HG02763 (cell line): ENCODE measurements around the gene MTFMT.
"Not testable (repeated sequence)": the region's sequence is repeated elsewhere in the genome, so short reads cannot be mapped to it uniquely, and the experiment has no call there.

ENCODE experiments used
- ATAC-seq: cut with Tn5 transposase; IDR thresholded peaks from one replicate; pipeline ENCODE4 v1.9.1; 2021; ENCODE audit warnings: mild to moderate bottlenecking, moderate library complexity; ENCODE audit not compliant: unreplicated experiment

MTFMT gene

DNA sequence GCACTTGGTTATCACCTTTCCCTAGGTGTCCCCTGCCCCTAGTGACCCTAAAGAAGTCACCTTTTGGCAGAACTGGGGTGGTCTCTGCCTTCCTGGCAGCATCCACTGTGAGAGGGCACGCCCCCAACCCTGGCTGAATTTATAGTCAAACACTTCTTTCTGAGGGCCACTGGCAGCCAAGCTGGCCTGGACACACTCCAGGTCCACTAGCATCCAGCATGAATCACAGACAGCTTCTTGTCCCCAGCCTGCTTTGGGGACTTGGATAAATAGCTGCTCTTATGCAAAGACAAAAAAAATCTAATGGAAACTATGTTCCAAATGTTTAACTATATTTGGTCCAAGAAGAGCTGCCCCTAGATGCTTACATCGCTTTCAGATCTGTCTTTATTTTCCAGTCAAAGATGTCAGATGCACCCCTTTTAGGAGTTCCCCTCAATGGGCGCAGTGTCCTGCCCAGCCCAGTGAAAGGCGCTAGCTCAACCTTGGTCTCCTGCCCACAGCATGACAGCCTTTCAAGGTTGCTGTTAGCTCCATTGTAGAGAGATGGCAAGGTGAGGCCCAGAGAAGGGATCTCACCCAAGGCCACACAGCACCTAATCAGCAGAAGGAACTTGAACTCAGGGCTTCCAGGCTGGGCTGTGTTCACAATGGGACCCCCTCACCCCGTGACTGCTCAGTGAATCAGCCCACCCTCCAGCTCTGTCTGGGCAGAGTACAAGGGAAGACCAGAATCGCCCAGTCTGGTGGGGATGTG is 31.4 kb upstream of the MTFMT start:
- ATAC-seq: no peak

DNA sequence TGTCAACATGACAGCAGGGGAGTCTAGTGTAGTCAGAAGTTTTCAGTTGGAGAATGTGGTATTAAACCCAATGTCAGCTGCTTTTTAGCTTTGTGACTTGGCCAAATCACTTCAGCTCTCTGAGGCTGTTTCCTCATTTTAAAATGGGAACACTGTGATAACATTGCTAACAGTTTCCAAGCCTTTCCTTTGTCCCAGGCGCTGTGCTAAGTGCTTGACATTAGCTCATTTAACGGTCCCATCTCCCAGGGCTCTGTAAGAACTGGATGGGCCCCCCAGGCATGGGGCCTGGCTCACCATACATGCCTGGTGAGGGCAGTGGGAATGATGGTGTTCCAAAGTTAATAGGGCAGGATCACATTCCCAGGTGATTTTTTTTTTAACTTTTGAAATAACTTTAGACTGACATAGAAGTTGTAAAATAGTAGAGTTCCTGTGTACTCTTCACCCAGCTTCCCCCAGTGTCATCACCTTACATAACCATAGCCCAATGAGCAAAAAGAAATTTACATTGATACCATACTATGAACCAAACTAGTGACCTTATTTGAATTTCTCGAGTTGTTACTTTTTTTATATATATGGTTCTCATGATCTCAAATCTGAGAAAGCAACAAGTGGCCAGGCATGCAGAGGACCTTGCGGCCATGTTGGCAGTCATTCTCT is 30.6 kb upstream of the MTFMT start:
- ATAC-seq: no peak

DNA sequence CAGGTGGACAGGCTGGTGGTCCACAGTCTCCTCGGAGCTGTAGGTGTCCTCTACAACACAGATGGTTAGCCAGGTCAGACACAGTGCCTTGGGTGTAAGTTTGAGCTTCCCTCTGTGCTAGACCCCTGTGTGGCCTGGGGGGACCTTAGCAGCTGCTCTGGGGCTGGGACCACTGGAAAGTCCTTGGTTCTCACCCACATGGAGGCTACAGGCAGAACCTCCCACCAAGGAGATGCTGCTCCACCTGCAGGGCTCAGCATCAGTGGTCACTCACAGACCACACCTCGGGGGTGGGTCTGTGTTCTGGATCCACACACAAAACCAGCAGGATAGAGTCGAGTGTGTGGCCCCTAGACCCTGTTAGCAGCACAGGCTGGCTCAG is 29.9 kb upstream of the MTFMT start:
- no peak for ATAC-seq

DNA sequence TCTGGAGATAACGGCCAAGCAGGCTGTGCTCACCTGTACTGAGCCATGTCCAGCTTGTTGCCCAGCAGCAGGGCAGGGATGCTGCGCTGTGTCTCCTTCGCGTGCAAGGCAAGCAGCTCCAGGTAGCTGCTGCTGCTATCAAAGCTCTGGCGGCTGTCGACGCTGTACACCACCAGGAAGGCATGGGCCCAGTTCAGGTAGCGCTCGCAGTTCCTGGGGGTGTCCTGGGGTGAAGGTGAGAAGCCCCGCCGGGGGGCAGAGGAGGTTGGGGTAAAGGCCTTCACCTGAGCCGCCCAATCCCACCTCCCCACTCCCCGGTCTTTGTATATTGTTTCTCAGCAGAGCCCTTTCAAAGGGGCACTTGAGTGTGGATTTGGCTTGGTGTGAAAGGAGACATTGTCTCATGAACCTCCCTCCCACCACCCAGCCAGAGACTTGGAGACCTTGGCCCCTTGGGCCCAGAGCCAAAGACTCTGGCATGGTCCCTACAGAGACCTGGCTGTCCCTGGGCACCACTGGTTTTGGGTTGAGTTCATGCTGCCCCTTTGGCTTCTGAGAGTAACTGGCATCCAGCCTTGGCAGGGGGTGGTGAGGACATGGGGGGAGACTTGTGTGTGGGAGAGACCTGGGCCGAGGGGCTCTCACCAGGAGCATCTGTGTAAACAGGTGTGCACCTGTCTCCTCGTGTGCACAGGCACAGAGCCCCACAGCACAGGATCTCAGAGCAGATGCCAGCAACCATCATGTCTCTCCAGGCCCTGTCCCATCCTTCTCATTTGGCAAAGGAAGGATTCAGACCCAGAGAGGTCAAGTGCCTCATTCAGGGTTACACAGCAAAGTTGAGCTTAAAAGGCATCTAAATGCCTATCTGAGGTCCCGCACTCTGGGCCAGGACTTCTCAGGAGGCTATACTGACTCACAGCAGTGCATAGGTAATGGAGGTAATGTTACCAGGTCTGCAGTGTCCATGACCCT is 29.2 kb upstream of the MTFMT start:
- ATAC-seq: no peak

DNA sequence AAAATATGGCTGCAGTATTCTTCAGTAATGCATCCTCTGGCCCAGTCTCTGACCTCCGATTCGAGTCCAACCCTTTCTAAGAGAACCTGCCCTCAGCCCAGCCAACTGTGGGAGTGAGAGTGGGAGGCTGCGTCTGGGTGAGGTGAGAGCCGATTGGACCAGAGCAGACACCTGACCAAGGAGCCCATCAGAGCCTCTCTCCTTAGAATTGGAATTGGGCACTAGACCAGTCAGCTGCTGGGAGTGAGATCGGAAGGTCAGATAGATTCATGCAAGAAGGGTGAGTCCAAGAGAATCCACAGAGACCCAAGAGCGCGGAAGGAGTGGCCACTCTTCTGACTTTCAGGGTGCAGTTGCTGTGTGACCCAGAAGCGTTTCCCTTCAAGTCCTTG is 28.1 kb upstream of the MTFMT start:
- ATAC-seq: no peak

DNA sequence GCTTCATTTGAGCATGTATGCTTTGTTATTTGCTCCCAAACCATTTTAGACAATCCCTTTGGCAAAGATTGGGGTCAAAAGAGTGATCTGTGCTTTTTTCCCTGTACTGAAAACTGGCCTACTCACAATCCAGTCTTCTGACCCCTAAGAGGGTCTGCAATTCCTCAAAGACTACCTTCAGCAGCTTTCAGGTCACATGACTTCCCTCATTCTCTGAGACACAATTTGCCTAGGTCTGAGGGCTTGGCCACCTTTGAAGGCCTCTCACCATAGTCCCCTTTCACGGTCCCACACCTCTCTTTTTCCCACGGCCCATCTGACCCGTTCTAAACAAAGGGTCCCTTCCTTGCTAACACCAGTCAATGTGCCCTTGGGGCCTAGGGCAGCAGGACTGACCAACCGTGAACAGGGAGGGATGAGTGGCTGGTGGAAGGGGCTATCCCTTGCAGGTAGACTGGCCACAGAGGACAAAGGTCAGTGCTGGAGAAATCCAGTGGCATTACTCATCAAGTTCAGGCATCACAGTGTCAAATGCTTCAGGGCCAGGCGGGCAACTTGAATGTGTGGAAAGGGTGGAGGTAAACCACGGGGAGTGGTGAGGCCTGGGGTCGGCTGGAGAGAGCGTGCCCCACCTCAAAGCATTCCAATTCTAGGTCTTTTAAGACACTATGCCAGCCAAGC is 27.6 kb upstream of the MTFMT start:
- ATAC-seq: no peak

DNA sequence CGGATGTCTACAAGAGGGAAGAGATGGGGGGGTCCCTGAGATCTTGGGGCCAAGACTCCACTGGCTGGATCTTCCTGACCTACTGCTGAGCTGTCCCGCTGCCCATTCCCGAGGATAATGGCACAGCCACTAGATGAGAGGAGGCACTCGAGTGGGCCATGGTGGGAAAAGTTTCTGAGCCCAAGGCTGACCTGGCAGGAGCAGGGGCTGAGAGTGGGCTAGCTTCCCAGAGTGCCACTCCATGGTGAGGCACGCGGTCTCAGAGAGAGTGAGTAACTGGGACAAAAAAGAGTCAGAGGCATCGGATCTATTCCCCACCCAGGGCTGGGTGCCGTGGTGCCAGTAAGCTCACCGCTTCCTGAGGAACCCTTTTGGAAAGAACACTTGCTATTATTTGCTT is 26.7 kb upstream of the MTFMT start:
- no peak for ATAC-seq

DNA sequence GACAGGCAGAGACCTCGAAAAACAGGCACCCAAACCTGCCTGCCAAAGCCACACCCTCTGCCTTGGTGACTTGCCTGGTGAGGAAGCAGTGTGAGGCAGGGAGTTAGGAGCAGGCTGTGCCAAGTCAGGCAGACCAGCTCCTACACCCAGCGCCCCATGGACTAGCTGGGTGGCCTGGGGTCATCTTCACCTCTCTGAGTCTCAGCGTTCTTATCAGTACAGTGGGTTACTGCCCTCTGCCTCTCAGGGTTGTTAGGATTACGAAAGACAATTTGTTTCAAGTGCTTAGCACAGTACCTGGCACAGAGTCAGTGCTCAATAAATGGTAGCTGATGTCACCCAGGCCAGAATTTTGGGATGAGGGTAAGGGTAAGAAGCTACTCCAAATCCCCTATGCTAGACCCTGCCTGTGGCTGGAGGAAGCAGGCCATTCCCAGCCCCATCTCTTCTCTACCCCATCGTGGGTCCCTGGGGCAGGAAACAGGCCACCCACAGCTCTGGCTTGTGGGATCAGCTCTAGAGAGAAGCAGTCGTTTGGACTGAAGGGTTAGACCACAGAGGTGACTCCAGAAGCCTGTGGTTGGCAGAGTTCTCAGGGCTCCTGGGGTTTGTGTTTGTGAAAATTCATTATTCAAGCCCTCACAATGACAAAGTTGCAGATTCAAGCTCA is 25.9 kb upstream of the MTFMT start:
- no peak for ATAC-seq

DNA sequence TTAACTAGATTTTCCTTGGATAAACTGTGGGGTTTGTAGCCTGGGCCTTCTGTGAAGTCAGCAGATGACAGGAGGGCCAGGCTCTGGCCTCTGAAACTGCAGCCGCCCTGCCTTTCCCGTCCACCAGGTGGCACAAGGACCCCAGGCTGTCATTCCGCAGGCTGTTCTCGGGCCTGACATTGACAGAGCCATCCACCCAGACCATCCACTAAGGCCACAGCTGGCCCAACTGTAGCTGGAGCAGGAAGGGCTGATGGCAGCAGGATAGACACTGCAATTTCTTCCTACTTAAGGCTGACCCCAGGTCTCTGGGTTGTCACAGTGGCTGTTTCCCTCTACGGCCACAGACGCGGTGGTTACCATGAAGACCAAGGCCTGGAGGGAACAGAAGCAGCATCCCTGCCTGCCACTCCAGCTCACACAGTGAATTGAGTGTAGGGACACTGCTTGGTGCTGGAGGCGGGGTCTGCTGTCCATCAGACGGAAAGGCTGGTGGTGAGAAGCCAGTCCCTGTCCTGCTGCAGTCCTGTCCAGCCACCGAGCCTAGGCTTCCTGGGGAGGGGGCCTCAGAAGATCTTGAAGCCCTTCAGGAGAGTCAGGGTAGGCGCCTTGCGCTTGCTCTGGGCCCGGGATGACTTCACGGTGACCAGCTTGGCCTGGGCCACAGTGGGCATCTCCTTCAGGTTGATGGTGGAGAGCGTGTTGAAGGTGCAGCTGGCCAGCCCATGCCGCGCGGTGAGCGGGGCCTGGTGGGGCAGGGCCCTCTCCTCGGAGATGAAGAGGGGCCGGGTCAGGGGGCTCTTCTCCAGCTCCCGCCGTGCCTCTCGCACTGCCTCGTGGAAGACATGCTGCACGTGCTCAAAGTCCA is 25.1 kb upstream of the MTFMT start:
- ATAC-seq: no peak

DNA sequence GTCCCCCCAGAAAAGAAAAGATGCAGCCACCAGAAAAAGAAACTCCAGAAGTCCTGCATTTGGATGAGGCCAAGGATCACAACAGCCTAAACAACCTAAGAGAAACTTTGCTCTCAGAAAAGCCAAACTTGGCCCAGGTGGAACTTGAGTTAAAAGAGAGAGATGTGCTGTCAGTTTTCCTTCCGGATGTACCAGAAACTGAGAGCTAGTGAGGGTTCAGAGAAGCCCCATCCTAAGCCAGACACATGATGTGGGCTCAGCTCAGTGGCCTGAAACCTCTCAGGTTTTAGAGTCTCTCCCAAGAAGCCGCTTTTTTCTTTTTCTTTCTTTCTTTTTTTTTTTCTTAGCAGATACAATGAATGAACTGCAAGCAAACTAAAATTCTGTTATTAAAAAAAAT is 23.5 kb upstream of the MTFMT start:
- no peak for ATAC-seq

DNA sequence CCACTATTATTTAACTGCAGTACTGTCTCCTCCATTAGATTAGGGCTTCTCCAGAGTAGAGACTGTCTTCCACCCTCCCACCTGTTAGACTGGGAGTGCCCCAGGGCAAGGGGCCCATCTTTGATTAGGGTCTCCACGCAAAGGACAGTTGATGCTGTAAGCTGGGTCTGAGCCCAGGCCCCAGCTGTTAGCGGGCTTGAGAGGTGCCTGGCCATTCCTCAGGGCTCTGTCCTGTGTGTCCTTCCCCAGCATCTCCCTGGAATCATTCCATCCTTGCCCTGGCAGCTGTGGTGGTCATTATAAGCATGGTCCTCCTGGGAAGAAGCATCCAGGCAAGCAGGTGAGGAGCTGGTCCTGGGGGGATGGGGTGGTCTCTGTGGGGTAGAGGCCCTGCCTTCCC is 21.8 kb upstream of the MTFMT start:
- ATAC-seq: no peak

DNA sequence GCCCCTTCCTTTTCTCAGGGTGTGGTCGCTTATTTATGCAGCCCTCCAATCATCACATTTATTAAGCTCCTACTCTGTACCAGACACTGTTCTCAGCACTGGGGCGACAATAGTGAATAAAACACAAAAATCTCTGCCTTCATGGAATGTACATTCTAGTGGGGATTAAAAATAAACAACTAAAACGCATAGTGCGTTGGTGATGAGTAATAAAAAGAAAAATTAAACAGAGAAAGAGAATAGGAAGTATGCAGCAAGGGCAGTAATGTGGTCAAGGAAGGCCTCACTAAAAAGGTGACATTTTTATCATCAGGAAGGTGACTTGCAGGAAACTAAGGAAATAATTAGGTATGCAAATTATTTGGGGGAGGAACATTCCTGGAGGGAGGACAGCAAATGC is 20.8 kb upstream of the MTFMT start:
- ATAC-seq: no peak

DNA sequence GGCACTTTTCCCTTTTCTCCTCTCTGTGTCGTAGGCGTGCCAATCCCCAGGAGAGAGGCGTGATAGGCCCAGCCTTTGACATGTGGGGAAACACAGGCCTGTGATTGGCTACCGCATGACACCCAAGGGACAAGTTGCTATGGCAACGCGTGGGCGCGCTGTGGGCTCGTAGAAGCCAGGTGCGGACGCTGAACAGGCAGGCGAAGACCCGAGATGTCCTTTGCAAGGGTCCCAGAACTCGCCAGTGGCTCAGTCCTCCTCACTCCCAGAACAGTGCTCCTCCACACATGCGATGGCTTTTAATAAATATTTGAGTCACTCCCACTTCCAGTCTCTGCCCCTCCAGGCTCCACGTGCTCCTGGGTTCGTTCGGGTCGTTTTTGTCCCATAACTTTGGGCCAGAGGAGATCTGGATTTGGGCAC is 20.0 kb upstream of the MTFMT start:
- peak; percentile 87 for ATAC-seq

DNA sequence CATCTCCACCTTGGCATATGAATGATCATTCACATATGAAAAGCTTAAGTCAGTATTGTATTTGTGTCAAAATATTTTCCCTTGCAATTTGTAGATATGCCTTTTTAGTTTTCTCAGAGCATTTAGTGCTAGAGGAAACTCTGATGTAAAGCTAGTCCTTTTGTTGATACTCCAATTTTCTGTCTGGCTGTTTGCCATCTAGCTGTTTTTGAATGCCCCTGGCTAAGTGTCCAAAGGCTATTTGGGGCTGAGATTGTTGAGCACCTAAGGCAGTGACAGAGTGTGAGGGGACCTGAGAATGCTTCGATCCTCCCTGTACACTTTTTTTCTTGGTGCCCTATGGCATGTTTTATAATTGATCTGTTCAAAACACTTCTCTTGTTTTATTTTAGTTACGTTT is 18.8 kb upstream of the MTFMT start:
- no peak for ATAC-seq

DNA sequence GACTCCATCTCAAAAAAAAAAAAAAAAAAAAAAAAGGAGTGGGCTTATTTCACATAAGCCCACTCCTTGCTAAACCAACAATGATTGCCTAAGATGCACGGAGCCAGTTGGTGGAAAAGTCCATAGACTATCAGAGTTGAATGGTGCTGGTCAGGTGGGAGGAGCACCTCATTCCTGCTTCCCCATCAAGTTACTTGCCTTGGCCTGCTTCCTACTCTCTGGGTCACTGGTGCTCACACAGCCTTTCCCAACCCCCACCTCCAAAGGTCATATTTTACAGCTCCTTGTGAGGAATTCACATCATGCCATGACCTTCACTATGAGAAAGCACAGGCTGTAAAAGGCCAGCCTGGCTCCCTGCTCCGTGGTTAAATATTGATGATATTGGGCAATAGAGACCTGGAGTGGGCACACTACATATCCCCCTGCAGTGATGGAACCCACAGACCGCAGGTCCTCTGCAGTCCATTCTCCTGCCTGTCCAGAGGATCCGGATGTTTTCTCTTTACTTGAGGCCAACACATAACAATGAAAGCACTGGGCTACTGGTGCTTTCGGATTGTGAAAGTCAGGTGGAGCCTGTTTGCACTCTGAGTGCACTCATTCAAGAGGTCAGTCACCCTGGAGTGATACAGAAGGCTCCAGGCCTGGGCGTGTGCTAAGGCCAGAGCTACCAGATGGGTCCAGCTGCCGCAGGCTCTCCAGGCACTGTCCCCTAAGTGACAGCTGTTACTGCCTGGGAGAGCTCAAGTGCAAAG is 15.5 kb upstream of the MTFMT start, which contains the start of gene SLC51B:
Gene SLC51B (plus strand): TSS at position 664 of the 758 bp plus-strand sequence. CDS start 4,618 bp downstream, outside the sequence.
- no peak for ATAC-seq

DNA sequence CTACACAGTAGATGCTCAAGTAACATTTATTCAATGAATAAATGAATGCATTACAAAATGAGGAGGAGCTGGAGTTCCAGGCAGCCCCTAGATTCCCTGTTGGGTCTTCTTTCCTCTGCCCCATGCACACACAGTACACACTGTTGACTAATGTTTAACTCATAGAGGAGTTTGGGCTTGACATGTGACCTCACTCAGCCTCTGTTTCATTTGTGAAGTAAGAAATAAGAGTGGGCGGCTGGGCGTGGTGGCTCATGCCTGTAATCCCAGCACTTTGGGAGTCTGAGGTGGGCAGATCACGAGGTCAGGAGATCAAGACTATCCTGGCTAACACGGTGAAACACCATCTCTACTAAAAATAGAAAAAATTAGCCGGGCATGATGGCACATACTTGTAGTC is 14.8 kb upstream of the MTFMT start:
- not testable (repeated sequence) for ATAC-seq

DNA sequence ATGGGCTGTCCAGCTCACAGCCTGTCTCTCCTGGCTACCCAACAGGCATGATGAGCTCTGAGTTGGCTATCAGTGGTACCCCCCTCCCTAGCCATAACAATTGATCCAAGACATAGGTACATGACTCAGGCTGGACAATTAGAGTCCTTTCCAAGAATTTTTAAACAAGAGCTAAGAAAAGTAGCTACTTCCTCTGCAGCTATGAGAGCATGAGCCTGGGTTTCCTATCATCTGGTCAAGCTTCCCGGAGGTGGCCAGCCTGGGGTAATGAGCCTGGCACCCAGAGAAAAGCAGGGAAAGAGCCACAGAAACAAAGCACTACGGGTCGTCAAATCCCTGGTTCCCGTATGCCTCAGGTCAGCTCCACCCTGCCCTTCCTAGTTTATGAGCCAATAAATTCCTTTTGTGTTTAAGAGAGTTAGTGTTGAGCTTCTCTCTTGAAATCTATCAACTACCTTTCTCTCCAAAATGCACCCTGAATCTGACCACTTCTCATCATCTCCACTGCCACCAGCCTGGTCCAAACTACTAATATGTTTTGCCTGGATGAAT is 13.4 kb upstream of the MTFMT start:
- ATAC-seq: no peak

DNA sequence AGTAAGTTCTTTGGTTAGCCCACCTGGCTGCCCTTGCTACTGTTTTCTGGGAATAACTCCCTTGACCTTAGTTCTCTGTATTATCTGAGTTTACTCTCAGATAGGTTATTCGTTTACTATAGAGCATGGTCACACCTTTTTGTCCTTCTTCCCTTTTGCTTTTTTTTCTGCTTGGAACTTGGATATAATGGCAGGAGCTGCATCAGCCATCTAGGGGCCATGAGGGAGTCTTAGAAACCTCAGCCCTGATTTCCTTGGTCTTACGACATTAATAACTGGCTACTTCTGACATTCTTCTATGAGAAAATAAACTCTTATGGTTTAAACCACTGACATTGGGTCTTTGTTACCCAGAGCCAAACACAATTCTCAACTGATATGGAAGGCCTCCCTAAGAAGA is 12.3 kb upstream of the MTFMT start:
- no peak for ATAC-seq
